Smooth muscle cell (in vitro differentiated cells): ENCODE data around the gene TCERG1L. TPM values are rescaled to one million over a fixed set of nuclear protein-coding genes. Genes with fewer than 3 reads are reported as not detected.

ENCODE experiments used
- DNase-seq: peaks from one replicate; lab custom pipeline; 2025; ENCODE audit not compliant: unreplicated experiment; lab: John Stamatoyannopoulos, UW
- H2AFZ ChIP-seq: fragments of 200-600 bp; sonication (generic); 2 replicates; pipeline ENCODE4 v1.6.0; 2016; ENCODE audit warnings: antibody characterized with exemption, low read depth, mild to moderate bottlenecking
- H3F3A ChIP-seq: fragments of 200-600 bp; sonication (generic); 2 replicates; pipeline ENCODE4 v1.6.0; 2017; ENCODE audit warnings: antibody characterized with exemption, low read depth
- H3K27ac ChIP-seq: fragments of 200-600 bp; sonication (generic); 2 replicates; pipeline ENCODE4 v1.5.1; 2016; ENCODE audit warnings: low read depth, mild to moderate bottlenecking
- H3K27me3 ChIP-seq: fragments of 200-600 bp; sonication (generic); 2 replicates; pipeline ENCODE4 v1.6.1; 2016; ENCODE audit warnings: low read depth, mild to moderate bottlenecking
- H3K36me3 ChIP-seq: fragments of 200-600 bp; sonication (generic); 2 replicates; pipeline ENCODE4 v1.5.1; 2016; ENCODE audit warnings: low read depth
- H3K4me1 ChIP-seq: fragments of 200-600 bp; sonication (generic); 2 replicates; pipeline ENCODE4 v1.5.1; 2016; ENCODE audit warnings: low read depth
- H3K4me2 ChIP-seq: fragments of 200-600 bp; sonication (generic); 2 replicates; pipeline ENCODE4 v1.6.0; 2016; ENCODE audit warnings: mild to moderate bottlenecking
- H3K4me3 ChIP-seq: fragments of 200-600 bp; sonication (generic); 2 replicates; pipeline ENCODE4 v1.5.1; 2016; ENCODE audit warnings: mild to moderate bottlenecking
- H3K79me2 ChIP-seq: fragments of 200-600 bp; sonication (generic); 2 replicates; pipeline ENCODE4 v1.6.0; 2016; ENCODE audit warnings: low read depth, mild to moderate bottlenecking
- H3K9ac ChIP-seq: fragments of 200-600 bp; sonication (generic); 2 replicates; pipeline ENCODE4 v1.6.0; 2016; ENCODE audit warnings: low read depth
- H3K9me3 ChIP-seq: fragments of 200-600 bp; sonication (generic); replicated peaks from 2 replicates; pipeline ENCODE4 v1.5.1; 2016; ENCODE audit warnings: low read depth
- H4K20me1 ChIP-seq: fragments of 200-600 bp; sonication (generic); 2 replicates; pipeline ENCODE4 v1.6.0; 2016; ENCODE audit warnings: low read depth
- CTCF ChIP-seq: fragments of 200-600 bp; sonication (generic); IDR thresholded peaks from 2 replicates; pipeline ENCODE4 v1.5.1; 2017; ENCODE audit warnings: borderline replicate concordance, mild to moderate bottlenecking, antibody characterized with exemption; ENCODE audit not compliant: insufficient read depth, poor library complexity, severe bottlenecking
- WGBS: methylation state at CpG from one replicate; pipeline ENCODE4 v1.1.7; 2016; ENCODE audit warnings: low lambda C conversion rate; 5-methylcytosine and 5-hydroxymethylcytosine counted together
- polyA plus RNA-seq: library from polyadenylated mRNA; unstranded; fragments of >200 nt; fragmentation: Nextera tagmentation; extraction: Ambion mirVana; gene quantifications from 2 replicates; pipeline ENCODE4 v1.2.1, GENCODE V29; 2016
- total RNA-seq: library from RNA; depleted of rRNA; stranded (reverse); fragments of >200 nt; gene quantifications from 2 replicates; pipeline ENCODE4 v1.2.3, GENCODE V29; 2014

The TCERG1L gene
- total and polyA plus RNA-seq, 2 experiments from 2014 or later = not detected

DNA sequence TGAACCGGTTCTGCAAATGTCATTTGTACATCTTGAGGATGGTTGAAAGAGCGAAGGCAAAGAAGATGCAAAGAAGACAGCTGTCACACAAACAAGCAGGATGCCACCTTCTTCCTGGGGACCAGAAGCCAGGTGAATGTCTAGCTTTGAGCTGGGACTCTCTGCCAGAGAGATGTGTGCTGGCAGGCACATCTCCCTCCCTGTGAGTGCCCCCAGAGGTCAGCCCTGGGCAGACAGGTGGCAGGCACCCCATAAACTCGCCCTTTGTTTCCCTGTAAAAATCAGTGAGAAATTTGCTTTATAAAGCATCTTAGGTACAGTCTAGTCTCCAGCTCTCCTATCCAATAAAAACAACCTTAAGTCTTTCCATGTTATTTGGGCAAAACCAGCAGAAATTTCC is 2.6 kb upstream of the TCERG1L start:
- Histone ChIP-seq H3K79me2 (no peaks in the 10 kb centered on the region), H2AFZ (no peak overlapping the region), H3K36me3 (no peaks in the 10 kb centered on the region), H3K4me2 (no peak overlapping the region), H3K9me3 (no peaks in the 10 kb centered on the region), H3F3A (no peaks in the 10 kb centered on the region), H4K20me1 (no peaks in the 10 kb centered on the region), H3K9ac (no peak overlapping the region), H3K4me1 (no peaks in the 10 kb centered on the region), H3K4me3 (no peak overlapping the region), H3K27ac (no peak overlapping the region), H3K27me3 (peaks cover 55% of the 10 kb centered on the region)
- 87% methylated on average over 3 of the region's 3 CpGs for WGBS
- TF ChIP-seq CTCF = no peak
- no peak for DNase-seq

GRCh38 chr10:131313377-131313776 is 1.9 kb upstream of the TCERG1L start:
- H3K79me2 ChIP-seq = no peaks in the 10 kb centered on the region
- H3K4me1 ChIP-seq = no peaks in the 10 kb centered on the region
- H3K27me3 ChIP-seq = peaks cover 62% of the 10 kb centered on the region
- no peaks in the 10 kb centered on the region for H3F3A ChIP-seq
- no peak overlapping the region for H3K4me2 ChIP-seq
- H3K27ac ChIP-seq = no peak overlapping the region
- H3K9me3 ChIP-seq = no peaks in the 10 kb centered on the region
- DNase-seq = no peak
- WGBS = 81% methylated on average over 6 of the region's 6 CpGs
- no peak overlapping the region for H3K4me3 ChIP-seq
- H3K36me3 ChIP-seq = no peaks in the 10 kb centered on the region
- TF ChIP-seq CTCF = no peak
- H4K20me1 ChIP-seq = no peaks in the 10 kb centered on the region
- no peak overlapping the region for H3K9ac ChIP-seq
- no peak overlapping the region for H2AFZ ChIP-seq

DNA sequence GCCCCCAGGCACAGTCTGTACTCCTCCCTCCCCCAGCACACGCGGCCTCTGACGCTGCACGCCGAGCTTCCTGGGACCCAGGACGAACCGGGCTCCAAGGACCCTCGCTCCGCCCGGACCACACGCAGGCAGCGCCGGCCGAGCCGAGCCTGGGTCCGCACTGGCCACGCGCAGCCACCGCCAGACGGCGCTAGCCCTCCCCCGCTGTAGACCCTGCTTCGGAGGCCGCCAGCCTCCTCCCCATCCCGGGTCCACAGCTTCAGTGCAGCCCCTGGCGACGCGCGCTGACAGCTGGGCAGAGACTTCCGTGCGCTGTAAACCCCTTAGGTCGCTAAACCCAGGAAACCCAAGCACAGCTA is 936 bp upstream of the TCERG1L start:
- WGBS = under 1% methylated on average over 22 of the region's 32 CpGs
- Histone ChIP-seq H3K27me3 (peaks cover 60% of the 10 kb centered on the region), H3K9ac (no peak overlapping the region), H3K27ac (no peak overlapping the region), H3K36me3 (no peaks in the 10 kb centered on the region), H3K4me2 (peak overlapping the region; percentile 83), H3K4me3 (peak overlapping the region; percentile 47), H3K4me1 (no peaks in the 10 kb centered on the region), H3K79me2 (no peaks in the 10 kb centered on the region), H4K20me1 (no peaks in the 10 kb centered on the region), H3K9me3 (no peaks in the 10 kb centered on the region), H2AFZ (no peak overlapping the region), H3F3A (no peaks in the 10 kb centered on the region)
- TF ChIP-seq CTCF = peak; percentile 56
- no peak for DNase-seq

- H2AFZ ChIP-seq = no peak overlapping the region
- H3K4me2 ChIP-seq = peak overlapping the region; percentile 79
- no peaks in the 10 kb centered on the region for H3F3A ChIP-seq
- no peak overlapping the region for H3K27ac ChIP-seq
- peak overlapping the region; percentile 31 for H3K4me3 ChIP-seq
- no peak for TF ChIP-seq CTCF
- no peaks in the 10 kb centered on the region for H3K79me2 ChIP-seq
- no peaks in the 10 kb centered on the region for H4K20me1 ChIP-seq
- no peaks in the 10 kb centered on the region for H3K36me3 ChIP-seq
- peaks cover 59% of the 10 kb centered on the region for H3K27me3 ChIP-seq
- no peaks in the 10 kb centered on the region for H3K4me1 ChIP-seq
- WGBS = 0% methylated on average over 26 of the region's 36 CpGs
- no peak for DNase-seq
- H3K9ac ChIP-seq = no peak overlapping the region
- H3K9me3 ChIP-seq = no peaks in the 10 kb centered on the region
Measured at GRCh38 chr10:131311402-131311660, 190 bp downstream of the TCERG1L start.
